Trophoblast cell (in vitro differentiated cells and primary cell): ENCODE measurements around the gene UGT1A1.
"Not testable (repeated sequence)": the region's sequence is repeated elsewhere in the genome, so short reads cannot be mapped to it uniquely, and the experiment has no call there.

ENCODE experiments used
- DNase-seq, 2 donors: peaks; one replicate each; pipeline ENCODE4 v3.0.0-alpha.2; 2016
- H2AFZ ChIP-seq: 2 replicates; pipeline ENCODE4 v1.6.1; 2013; ENCODE audit warnings: low read length, moderate library complexity, mild to moderate bottlenecking; ENCODE audit not compliant: insufficient read depth, poor library complexity
- H2AK5ac ChIP-seq: 2 replicates; pipeline ENCODE4 v1.6.1; 2013; ENCODE audit warnings: mild to moderate bottlenecking, low read length
- H2BK120ac ChIP-seq: 2 replicates; pipeline ENCODE4 v1.6.1; 2013; ENCODE audit warnings: low read length, mild to moderate bottlenecking, moderate library complexity; ENCODE audit not compliant: insufficient read depth, poor library complexity
- H2BK12ac ChIP-seq: 2 replicates; pipeline ENCODE4 v1.6.1; 2013; ENCODE audit warnings: mild to moderate bottlenecking, low read length, moderate library complexity
- H2BK5ac ChIP-seq: 2 replicates; pipeline ENCODE4 v1.6.1; 2013; ENCODE audit warnings: low read length, low read depth, moderate library complexity, mild to moderate bottlenecking; ENCODE audit not compliant: poor library complexity
- H3K14ac ChIP-seq: 2 replicates; pipeline ENCODE4 v1.6.1; 2013; ENCODE audit warnings: mild to moderate bottlenecking, low read length
- H3K18ac ChIP-seq: 2 replicates; pipeline ENCODE4 v1.6.1; 2013; ENCODE audit warnings: mild to moderate bottlenecking, low read length
- H3K23ac ChIP-seq: 2 replicates; pipeline ENCODE4 v1.6.1; 2013; ENCODE audit warnings: low read length
- H3K27ac ChIP-seq: 2 replicates; pipeline ENCODE4 v1.5.1; 2013; ENCODE audit warnings: low read depth, mild to moderate bottlenecking, inconsistent platforms, low read length, moderate library complexity
- H3K27me3 ChIP-seq: 2 replicates; pipeline ENCODE4 v1.6.1; 2013; ENCODE audit warnings: inconsistent platforms, mild to moderate bottlenecking, low read length, moderate library complexity; ENCODE audit not compliant: insufficient read depth
- H3K36me3 ChIP-seq, 2 experiments: 1 replicate in 1 of 2; 2 replicates in 1 of 2; pipeline ENCODE4 v1.6.1; 2013; ENCODE audit warnings: low read length in 2 of 2, mild to moderate bottlenecking in 2 of 2, moderate library complexity in 1 of 2; ENCODE audit not compliant: insufficient read depth in 2 of 2, control insufficient read depth in 1 of 2
- H3K4ac ChIP-seq: 2 replicates; pipeline ENCODE4 v1.6.1; 2013; ENCODE audit warnings: low read depth, mild to moderate bottlenecking, low read length, moderate library complexity
- H3K4me1 ChIP-seq, 2 experiments: 1 replicate in 1 of 2; 2 replicates in 1 of 2; pipeline ENCODE4 v1.6.1; 2013; ENCODE audit warnings: low read length in 2 of 2, mild to moderate bottlenecking in 2 of 2, moderate library complexity in 1 of 2; ENCODE audit not compliant: insufficient read depth in 2 of 2, control insufficient read depth in 1 of 2
- H3K4me2 ChIP-seq: 2 replicates; pipeline ENCODE4 v1.6.1; 2013; ENCODE audit warnings: inconsistent platforms, mild to moderate bottlenecking, low read length, moderate library complexity
- H3K4me3 ChIP-seq: 2 replicates; pipeline ENCODE4 v1.5.1; 2013; ENCODE audit warnings: mild to moderate bottlenecking, low read depth, low read length, inconsistent platforms
- H3K79me1 ChIP-seq: one replicate; pipeline ENCODE4 v1.6.1; 2013; ENCODE audit warnings: low read length
- H3K79me2 ChIP-seq: 2 replicates; pipeline ENCODE4 v1.6.1; 2013; ENCODE audit warnings: low read length, mild to moderate bottlenecking; ENCODE audit not compliant: control insufficient read depth, insufficient read depth, poor library complexity
- H3K9ac ChIP-seq: 2 replicates; pipeline ENCODE4 v1.6.1; 2013; ENCODE audit warnings: mild to moderate bottlenecking, low read length
- H3K9me3 ChIP-seq: 2 replicates; pipeline ENCODE4 v1.6.1; 2013; ENCODE audit warnings: low read depth, mild to moderate bottlenecking, control low read depth, inconsistent platforms, low read length; ENCODE audit not compliant: insufficient read depth
- H4K12ac ChIP-seq: 2 replicates; pipeline ENCODE4 v1.6.1; 2013; ENCODE audit warnings: low read depth, mild to moderate bottlenecking, low read length, moderate library complexity
- H4K8ac ChIP-seq: 2 replicates; pipeline ENCODE4 v1.6.1; 2013; ENCODE audit warnings: low read depth, mild to moderate bottlenecking, low read length, moderate library complexity
- H4K91ac ChIP-seq: one replicate; pipeline ENCODE4 v1.6.1; 2013; ENCODE audit warnings: low read depth, mild to moderate bottlenecking, low read length, moderate library complexity
- WGBS: extraction: QIAGEN DNeasy Blood & Tissue Kit; methylation state at CpG from one replicate; pipeline ENCODE4 v1.1.7; 2013; ENCODE audit warnings: missing lambda C conversion rate; ENCODE audit not compliant: insufficient read length, insufficient coverage; ENCODE audit errors: extremely low coverage; 5-methylcytosine and 5-hydroxymethylcytosine counted together

UGT1A1 gene

GRCh38 chr2:233746475-233747282 is 13.4 kb upstream of the UGT1A1 start:
- H4K12ac ChIP-seq: no peak overlapping the region
- H3K9ac ChIP-seq: no peak overlapping the region
- H2AFZ ChIP-seq: no peak overlapping the region
- no peak overlapping the region for H4K8ac ChIP-seq
- DNase-seq: no peak
- H2AK5ac ChIP-seq: no peak overlapping the region
- no peaks in the 10 kb centered on the region for H3K27me3 ChIP-seq
- no peaks in the 10 kb centered on the region for H3K79me1 ChIP-seq
- no peaks in the 10 kb centered on the region for H3K36me3 ChIP-seq
- H3K27ac ChIP-seq: no peak overlapping the region
- H3K9me3 ChIP-seq: peaks cover 15% of the 10 kb centered on the region
- no peak overlapping the region for H3K4me2 ChIP-seq
- no peak overlapping the region for H2BK5ac ChIP-seq
- H3K23ac ChIP-seq: no peak overlapping the region
- no peaks in the 10 kb centered on the region for H3K79me2 ChIP-seq
- H2BK12ac ChIP-seq: no peak overlapping the region
- WGBS: no CpG with 5 or more reads among the region's 10 CpGs
- H4K91ac ChIP-seq: no peak overlapping the region
- no peak overlapping the region for H3K18ac ChIP-seq
- no peak overlapping the region for H3K14ac ChIP-seq
- no peaks in the 10 kb centered on the region for H3K4me1 ChIP-seq
- no peak overlapping the region for H3K4me3 ChIP-seq
- H2BK120ac ChIP-seq: no peak overlapping the region
- no peak overlapping the region for H3K4ac ChIP-seq

GRCh38 chr2:233747283-233747544 is 12.9 kb upstream of the UGT1A1 start:
- H2BK120ac ChIP-seq: no peak overlapping the region
- H4K12ac ChIP-seq: no peak overlapping the region
- H3K27me3 ChIP-seq: no peaks in the 10 kb centered on the region
- H3K27ac ChIP-seq: no peak overlapping the region
- H3K9me3 ChIP-seq: peaks cover 17% of the 10 kb centered on the region
- no peak overlapping the region for H3K4me3 ChIP-seq
- no peak overlapping the region for H3K14ac ChIP-seq
- no CpG with 5 or more reads among the region's 6 CpGs for WGBS
- no peaks in the 10 kb centered on the region for H3K4me1 ChIP-seq
- no peaks in the 10 kb centered on the region for H3K79me2 ChIP-seq
- H3K4ac ChIP-seq: no peak overlapping the region
- no peak overlapping the region for H3K23ac ChIP-seq
- H3K79me1 ChIP-seq: no peaks in the 10 kb centered on the region
- H3K4me2 ChIP-seq: no peak overlapping the region
- no peak overlapping the region for H4K91ac ChIP-seq
- no peak overlapping the region for H2BK5ac ChIP-seq
- no peaks in the 10 kb centered on the region for H3K36me3 ChIP-seq
- DNase-seq: no peak
- no peak overlapping the region for H3K18ac ChIP-seq
- H2AK5ac ChIP-seq: no peak overlapping the region
- no peak overlapping the region for H2AFZ ChIP-seq
- no peak overlapping the region for H4K8ac ChIP-seq
- no peak overlapping the region for H2BK12ac ChIP-seq
- no peak overlapping the region for H3K9ac ChIP-seq

GRCh38 chr2:233750689-233751088 is 9.4 kb upstream of the UGT1A1 start:
- H3K27me3 ChIP-seq, H3K4me2 ChIP-seq, H2BK12ac ChIP-seq, H4K12ac ChIP-seq, H3K4me3 ChIP-seq, H3K4ac ChIP-seq, H3K79me1 ChIP-seq, H3K9ac ChIP-seq, DNase-seq, H2AFZ ChIP-seq, H3K79me2 ChIP-seq, H3K23ac ChIP-seq, H2BK5ac ChIP-seq, H3K18ac ChIP-seq, H3K4me1 ChIP-seq, H4K91ac ChIP-seq, H3K14ac ChIP-seq, H4K8ac ChIP-seq, H3K27ac ChIP-seq, H3K36me3 ChIP-seq, H2AK5ac ChIP-seq, H2BK120ac ChIP-seq: not testable (repeated sequence)
- no CpG with 5 or more reads among the region's 2 CpGs for WGBS
- peaks cover 16% of the 10 kb centered on the region for H3K9me3 ChIP-seq

GRCh38 chr2:233751212-233752009 is 8.7 kb upstream of the UGT1A1 start:
- H3K4me2 ChIP-seq, H2BK5ac ChIP-seq, H2AFZ ChIP-seq, H3K4ac ChIP-seq, H4K12ac ChIP-seq, H3K23ac ChIP-seq, H3K27me3 ChIP-seq, H3K27ac ChIP-seq, H2AK5ac ChIP-seq, H3K18ac ChIP-seq, H3K4me1 ChIP-seq, H3K14ac ChIP-seq, H4K91ac ChIP-seq, H2BK12ac ChIP-seq, H3K36me3 ChIP-seq, H3K79me2 ChIP-seq, DNase-seq, H3K79me1 ChIP-seq, H3K4me3 ChIP-seq, H3K9ac ChIP-seq, H2BK120ac ChIP-seq, H4K8ac ChIP-seq: not testable (repeated sequence)
- no CpG with 5 or more reads among the region's 2 CpGs for WGBS
- peaks cover 16% of the 10 kb centered on the region for H3K9me3 ChIP-seq
